PC-9 (cell line): ENCODE results near the gene PURA.

Source experiments
- CTCF ChIP-seq: fragments of 200-600 bp; sonication (generic); conservative IDR thresholded peaks from 2 replicates; pipeline ENCODE4 v1.6.1; 2017; ENCODE audit warnings: mixed run types, antibody characterized with exemption, mild to moderate bottlenecking, moderate library complexity
- EZH2 ChIP-seq: fragments of 200-600 bp; sonication (generic); IDR thresholded peaks from 2 replicates; pipeline ENCODE4 v1.8.0; 2017; ENCODE audit warnings: antibody characterized with exemption, low read depth

- TF ChIP-seq CTCF (no peak), EZH2 (no peak)
Measured at GRCh38 chr5:140143521-140144258, 29.8 kb downstream of the PURA start.
